SKM-1 (cell line): ENCODE measurements around the gene CDH12.
"Not testable (repeated sequence)": the region's sequence is repeated elsewhere in the genome, so short reads cannot be mapped to it uniquely, and the experiment has no call there.

Experiments
- DNase-seq: peaks from one replicate; lab custom pipeline; 2025; ENCODE audit not compliant: unreplicated experiment; lab: John Stamatoyannopoulos, UW

CDH12 gene

DNA sequence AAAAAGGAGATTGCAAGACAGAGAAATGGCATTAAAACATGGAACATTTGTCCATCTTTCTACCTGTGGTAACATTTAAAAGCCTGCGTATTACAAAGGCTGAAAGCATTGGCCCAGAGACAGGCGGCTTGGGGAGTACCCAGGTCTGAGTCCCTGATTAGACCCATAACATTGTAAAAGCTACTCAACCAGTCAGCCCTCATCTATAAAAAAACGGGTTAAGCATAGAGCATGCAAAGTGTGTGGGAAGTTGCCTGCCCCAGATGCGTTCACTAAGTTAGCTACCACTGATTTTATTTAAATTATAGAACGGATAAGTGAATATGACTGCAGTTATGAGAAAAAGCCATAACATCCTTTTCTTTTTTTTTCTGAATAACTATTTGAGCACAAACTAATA is 276.1 kb downstream of the CDH12 start:
- no peak for DNase-seq

DNA sequence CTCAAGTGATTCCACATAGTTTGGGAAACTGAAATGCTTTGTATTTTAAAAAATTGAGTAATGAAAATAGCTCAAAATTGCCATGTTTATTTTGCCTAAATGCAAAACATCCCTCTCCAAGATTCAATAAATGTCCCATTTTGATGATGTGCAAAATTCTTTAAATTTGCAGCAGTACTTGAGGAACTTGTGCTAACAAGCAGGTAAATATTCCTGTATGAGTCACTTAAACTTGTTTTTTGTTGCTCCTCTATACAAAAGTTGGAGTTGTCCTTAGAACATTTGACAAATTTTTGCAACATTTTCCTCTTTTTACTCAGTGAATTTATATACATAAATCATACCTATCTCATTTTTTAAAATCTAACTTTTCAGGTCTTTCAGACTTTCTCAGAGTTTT is 280.2 kb downstream of the CDH12 start:
- DNase-seq: no peak

DNA sequence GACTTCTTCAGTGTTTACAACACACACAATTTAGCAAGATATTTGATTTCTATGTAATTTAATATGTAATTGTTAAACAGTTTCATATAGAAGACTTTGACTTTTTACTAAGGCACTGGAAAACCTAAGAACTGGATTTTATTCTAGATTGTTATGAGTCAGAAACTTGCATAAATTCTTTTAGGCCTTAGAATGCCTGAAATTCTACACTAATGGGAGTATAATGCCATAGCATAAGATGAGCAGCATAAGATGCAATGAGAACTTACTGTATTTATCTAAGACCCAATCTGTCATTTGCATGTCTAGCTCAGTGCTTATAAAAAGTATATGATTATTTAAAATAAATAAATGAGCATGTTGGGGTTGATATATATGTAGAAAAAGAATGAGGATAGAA is 285.2 kb downstream of the CDH12 start:
- no peak for DNase-seq

DNA sequence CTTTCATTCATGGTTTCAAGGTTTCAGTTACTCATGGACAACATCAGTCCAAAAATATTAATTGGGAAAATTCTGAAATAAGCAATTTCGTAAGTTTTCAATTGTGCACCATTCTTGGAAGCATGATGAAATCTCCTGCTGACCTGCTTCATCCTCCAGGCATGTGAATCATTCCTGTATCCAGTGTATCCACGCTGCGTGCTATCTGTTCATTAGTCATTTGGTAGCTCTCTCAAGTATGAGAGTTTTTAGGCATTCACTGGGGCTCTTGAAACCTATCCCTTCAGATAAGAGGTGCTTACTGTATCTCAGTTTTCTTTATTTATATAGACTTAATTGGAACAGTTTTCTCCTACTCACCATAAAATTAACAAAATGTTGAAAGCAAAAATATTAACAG is 293.0 kb downstream of the CDH12 start:
- DNase-seq: no peak

DNA sequence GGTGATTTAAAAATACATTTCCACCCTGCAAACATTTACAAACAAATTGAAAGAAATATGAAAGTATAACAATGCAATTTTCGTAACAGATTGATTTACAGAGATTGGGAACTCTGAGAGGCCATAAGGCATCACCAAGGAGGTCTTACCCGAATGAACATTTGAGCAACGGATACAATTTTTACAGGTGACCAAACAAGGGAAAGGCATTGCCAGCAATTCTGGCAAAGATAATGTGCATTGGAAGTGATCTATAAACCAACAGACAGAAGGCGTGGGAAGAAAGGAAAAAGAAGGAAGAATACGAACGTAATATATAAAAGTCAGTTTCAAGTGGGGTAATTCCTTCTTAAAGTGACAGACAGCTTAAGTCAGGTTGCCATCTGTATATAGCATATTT is 295.9 kb downstream of the CDH12 start:
- no peak for DNase-seq

DNA sequence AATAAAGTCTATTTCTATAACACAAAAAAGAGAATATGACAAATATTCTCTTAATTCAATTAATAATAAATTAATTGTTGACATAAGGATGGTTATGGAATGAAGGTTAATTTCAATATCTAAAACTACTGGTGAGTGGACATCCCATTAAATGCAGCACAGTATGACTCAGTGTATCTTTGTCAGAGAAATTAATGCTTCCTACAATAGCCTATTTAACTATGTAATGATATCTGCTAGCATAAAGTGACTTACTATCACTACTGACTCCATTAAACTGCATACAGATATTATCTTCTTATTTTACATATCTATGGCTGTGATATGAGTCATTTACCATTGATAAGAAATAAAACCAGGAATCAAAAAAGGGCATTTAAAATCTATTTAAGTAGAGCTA is 298.7 kb downstream of the CDH12 start:
- no peak for DNase-seq

DNA sequence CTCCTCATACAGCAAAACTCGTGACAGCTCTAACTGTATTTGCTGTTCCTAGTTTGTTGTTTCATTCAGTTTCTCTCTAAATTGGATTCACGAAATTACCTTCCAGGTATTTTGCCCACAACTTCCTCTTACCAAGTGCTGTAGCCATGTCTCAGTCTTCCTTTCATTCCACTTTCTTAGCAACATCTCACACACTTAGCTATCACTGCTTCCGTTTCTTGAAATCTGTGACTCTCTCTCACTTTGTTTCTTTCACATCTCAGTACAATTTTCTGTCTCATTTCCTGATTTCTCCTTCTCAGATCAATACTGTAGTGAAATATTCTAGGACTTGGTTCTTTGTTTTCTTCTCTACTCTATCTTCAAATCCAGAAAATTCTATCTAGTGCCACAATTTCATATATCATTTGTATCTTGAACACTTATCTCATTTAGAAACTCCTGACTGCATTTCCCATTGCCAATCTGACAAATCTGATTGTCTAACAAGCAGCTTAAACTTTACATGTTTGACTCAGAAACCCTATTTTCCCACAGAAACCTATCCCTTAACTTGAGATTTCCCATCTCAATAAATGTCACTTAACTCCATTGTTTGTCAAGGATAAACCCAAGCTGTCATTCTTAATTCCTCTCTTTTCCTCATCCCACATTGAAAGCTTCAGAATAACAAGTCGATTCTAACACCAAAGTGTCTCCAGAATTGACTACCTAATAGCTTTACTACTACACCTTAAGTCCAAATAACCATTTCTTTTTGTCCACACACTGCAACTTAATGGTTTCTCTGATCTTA is 303.1 kb downstream of the CDH12 start:
- DNase-seq: no peak

DNA sequence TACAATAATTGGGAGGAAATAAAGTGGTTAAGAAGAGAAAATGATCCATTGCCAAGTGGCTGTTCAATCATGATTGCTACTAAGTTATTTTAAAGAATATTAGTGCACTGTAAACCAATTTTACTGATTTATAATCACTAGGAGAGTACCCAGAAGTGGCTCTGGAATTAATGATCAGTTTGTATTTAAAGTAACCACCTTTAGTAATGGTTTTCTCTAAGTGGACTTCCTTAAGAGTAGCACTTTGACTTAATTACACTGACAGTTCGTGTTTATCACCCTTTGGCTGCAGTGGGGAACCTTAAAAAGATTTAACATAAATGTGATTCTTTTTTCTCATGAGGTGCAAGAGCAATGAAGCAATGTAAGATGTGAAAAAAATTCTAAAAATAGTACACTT is 310.8 kb downstream of the CDH12 start:
- no peak for DNase-seq

DNA sequence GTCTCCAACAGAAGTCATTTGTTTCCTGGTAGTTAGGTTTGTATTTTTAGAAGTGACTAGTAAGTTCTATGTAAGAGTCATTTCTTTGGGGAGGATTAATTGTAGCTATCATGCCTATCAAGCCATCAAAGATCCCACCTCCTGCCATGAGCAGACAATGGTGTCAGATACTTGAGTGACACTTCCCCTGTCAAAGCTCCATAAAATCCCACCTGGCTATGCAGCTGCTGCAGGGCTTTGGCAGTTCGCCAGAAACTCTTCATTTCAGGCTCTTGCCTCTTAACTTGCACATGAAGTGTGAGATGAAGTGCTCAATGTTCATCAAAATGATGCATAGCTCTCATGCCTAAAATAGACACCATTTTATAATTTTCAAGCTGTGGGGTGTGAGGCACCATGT is 312.1 kb downstream of the CDH12 start:
- DNase-seq: no peak

DNA sequence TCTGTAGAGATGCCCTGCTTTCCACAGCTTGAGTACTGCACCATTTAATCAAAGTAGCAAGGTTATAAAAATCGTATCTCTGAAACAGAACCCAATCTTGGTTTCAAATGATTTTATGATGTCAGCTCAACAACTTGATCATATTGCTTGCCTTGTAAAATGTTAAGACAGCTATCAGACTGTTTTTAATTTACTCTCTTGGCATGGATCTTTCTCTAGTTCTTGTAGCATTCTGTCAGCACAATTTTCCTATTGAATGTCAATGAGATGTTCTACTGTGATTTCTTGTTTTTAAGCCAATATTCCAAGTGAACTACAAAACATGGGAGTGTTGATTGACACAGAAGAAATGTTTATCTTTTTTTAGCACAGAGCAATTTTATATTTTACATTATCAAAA is 313.4 kb downstream of the CDH12 start:
- no peak for DNase-seq

DNA sequence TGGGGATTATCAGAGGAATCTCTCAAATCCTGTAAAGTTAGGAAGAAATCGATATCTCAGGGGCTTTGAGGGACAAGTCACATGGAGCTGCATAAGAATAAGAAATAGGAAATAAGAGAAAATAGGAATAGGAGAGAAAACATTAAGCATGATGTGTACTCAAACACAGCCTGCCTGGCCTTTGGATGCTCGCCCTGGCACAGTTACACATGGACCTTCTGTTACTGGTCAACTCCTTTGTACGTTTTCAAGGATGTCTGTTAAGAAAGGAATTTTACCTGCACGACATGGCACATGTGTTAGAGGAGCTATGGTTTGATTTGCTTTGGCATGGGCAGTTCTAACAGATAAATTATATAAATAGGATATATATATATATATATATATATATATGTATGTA is 321.2 kb downstream of the CDH12 start:
- DNase-seq: no peak

DNA sequence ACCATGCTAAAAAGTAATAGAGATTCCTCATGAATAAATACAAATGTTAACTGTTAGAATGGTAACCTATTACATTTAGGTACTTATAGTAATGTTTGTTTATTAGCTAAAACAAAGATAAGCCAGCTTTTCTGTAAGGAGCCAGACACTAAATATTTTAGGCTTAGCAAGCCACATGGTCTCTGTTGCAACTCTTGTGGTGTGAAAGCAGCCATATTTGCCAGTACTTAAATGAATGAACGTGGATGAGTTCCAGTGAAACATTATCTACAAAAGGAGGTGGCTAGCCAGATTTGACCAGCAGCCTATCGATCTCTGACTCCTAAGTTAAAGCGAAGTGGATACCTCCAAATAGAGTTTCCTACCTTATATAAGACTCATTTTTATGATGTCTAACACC is 331.6 kb downstream of the CDH12 start:
- no peak for DNase-seq

DNA sequence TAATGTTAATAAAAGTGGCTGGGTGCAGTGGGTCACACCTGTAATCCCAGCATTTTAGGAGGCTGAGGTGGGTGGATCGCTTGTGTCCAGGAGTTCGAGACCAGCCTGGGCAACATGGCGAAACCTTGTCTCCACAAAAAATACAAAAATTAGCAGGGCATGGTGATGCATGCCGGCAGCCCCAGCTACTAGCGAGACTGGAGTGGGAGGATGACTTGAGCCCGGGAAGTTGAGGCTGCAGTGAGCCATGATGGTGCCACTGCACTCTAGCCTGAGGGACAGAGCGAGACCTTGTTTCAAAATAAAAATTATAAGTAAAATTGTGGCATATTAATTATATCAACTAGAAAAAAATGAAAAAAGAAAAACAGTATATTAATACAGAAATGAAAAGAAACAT is 336.6 kb downstream of the CDH12 start:
- DNase-seq: not testable (repeated sequence)

DNA sequence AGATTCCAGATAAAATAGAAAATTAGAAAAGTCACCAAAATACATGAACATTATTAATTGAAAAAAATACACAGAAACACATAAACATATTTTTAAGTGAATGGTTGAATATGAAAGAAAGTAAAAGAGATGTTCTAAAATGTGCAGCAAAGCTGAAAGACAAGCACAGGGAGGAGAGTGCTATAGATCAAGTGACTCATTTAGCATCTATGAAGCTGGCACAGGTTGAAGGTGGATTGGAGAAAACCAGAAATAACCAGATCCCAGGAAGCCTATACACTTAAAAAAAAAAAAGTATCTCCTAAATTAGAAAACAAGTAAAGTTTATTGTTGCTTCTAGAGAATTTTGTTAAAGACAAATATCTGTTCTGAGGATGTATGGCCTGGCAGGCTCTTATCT is 338.9 kb downstream of the CDH12 start:
- DNase-seq: no peak

DNA sequence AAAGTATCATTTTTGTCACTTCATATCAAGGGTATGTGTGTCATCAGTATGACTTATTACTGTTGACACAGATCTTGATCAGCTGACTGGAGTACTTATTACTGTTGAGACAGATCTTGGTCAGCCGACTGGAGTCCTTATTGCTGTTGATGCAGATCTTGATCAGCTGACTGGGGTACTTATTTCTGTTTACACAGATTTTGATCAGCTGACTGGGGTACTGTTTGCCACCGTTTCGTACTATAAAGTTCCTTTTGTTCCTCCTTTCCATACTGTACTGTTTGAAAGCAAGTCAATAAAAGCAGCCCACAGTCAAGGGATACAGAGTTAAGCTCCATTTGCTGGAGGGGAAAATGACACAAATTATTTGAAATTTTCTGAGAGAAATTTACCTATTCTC is 347.3 kb downstream of the CDH12 start:
- no peak for DNase-seq

DNA sequence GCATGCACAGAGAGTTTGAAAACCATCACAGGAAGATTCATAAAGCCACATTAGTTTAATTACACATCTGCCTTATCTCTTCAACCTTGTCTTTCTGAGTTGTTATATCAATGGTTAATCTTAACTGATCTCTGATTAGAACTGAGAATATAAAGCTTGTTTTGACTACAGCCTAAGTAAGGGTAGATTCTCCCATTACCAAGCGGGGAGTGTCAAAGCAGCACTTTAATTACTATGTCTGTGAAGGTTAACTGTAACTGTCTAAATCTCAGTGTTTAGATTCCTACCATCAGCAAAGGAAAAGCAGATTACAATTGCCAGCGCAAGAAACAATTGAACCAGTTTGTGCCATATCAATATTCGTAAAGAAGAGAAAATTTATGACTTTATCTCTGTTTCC is 348.7 kb downstream of the CDH12 start:
- DNase-seq: no peak

DNA sequence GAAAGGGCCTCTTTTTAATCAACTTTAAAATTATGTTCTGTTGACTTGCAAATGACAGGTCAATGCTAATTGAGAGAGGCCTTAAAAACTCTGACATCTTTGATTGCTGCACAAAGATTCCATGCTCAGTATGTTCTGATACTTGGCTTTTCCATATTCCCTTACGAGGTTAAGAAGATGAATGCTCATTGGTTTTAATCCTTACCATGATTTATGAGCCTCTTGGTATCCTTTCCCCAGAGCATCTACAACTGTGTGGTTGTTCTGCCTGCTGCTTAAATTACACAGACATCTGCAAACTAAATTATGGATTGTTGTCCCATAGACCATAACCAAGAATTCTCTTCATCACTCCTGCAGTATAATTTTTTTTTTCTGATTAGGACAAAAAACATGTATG is 352.6 kb downstream of the CDH12 start:
- DNase-seq: no peak

DNA sequence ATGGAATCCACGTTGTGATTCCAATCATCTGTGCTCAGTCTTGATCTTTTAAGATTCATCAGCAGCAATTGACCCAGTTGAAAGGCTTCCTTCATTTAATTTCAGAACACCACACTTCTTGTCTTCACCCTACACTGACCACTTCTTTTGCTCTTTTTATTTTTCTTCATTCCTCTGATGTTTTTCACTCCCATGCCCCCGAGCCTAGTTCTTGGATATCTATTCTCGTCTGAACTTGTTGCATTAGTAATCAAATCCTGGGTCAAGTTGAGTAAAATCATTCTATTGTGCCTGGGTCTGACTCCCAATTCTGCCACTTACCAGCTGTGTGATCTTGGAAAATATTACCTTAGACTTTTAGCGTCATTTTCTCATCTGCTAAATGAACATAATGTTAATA is 356.5 kb downstream of the CDH12 start:
- no peak for DNase-seq

DNA sequence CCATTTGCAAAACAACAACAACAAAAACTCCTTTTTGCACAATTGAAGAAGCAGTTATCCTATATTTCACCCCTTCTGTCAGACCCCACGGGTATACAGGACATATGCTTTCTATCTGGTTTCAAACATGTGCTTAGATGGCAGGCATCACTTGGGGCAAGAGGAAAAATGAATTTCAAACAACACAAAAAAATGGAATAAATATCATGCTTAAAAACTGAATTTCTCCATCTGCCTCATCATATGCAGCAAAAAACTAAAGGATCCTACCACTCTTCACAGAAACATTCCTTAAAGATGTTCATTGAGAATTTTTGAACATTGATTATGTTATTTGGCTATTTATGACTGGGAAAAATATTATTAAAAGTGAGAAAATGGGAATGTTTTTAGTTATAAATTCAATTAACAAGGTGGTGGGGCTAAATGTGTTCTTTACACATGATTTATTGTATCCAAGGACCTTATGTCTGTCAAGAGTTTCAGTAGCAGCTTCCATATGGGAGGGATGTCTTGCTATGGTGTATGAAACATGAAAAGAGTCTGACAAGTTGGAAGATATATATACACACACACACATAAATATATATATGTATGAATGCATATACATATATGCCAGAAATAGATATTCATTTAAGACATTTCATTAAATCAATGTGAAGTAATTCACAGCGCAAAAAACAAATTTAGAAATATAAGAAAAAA is 358.0 kb downstream of the CDH12 start:
- no peak for DNase-seq

DNA sequence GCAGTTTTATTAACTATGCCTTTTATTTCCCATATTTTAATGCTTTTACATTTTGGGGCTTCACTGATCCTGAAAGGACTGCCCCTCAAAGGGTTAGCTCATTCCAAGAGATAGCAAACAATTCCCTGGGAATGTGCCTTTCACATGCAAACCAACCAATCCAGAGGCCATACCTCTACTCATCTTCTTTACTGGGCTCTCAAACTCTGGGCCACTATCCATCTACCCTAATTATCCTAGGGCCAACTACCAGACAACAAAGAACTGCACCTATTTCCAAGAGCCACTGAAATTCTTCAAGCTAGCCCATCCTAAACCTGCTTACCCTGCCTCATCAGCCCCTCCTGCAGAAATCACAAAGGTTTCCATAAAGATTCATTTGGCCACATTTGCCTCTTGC is 364.7 kb downstream of the CDH12 start:
- DNase-seq: no peak

DNA sequence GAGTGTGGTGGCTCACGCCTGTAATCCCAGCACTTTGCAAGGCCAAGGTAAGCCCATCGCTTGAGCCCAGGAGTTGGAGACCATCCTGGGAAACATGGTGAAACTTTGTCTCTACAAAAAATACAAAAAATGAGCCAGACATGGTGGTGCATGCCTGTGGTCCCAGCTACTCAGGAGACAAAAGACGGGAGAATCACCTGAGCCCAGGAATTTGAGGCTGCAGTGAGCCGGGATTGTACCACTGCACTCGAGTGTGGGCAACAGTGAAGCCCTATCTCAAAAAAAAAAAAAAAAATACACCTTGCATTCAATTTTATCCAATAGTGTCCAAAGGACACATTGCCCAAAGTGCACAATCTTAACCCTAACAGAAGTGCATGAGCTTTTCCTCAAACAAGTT is 372.8 kb downstream of the CDH12 start:
- no peak for DNase-seq

DNA sequence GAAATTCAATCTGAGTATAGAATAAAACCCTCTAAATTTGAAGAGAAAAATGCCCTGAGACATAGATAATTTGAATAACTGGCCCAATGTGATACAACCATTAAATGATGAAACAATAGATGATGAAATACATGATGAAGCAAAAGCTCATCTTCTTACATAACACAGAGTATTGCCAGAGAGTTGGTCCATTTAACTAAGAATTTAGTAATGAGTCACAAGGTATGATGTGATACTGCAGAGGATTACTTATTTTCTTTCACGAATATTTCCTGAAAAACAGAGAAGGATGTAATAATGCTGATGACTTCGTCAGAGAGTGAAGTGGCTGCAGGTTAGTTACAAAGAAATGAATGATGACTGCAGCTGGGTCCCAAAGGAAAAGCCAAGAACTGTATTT is 379.3 kb downstream of the CDH12 start:
- no peak for DNase-seq

DNA sequence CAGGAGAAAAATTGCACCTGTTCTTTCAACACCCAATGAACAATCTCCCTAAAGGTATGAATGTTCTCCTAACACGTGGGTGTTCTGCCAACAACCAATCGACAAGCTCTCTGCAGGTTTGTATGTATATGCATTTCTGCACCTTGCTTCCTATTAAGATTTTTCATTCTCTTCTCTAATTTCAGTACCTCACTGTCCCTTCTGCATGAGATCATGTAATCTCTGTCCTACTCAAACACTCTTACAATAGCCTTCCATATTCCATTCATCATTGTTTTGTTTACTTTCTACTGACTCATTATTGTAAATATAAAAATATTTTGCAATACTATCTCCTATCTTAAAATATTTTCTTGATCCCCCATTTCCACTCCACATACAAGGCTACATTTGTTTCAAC is 382.0 kb downstream of the CDH12 start:
- DNase-seq: no peak
